GOT3 (cell line): Measurements from ENCODE around the gene ITPRIPL1.

Experiments used
- DNase-seq: peaks from one replicate; lab custom pipeline; 2025; ENCODE audit warnings: mixed read lengths; lab: John Stamatoyannopoulos, UW

The ITPRIPL1 gene

GRCh38 chr2:96359310-96359709, 34.2 kb downstream of the ITPRIPL1 start:
- DNase-seq, result no peak

- DNase-seq, result no peak
Observed at GRCh38 chr2:96359866-96360265, 34.7 kb downstream of the ITPRIPL1 start.

GRCh38 chr2:96361751-96362150, 36.6 kb downstream of the ITPRIPL1 start:
- no peak for DNase-seq

- DNase-seq, result no peak
Observed at GRCh38 chr2:96369186-96369585, 44.1 kb downstream of the ITPRIPL1 start.

GRCh38 chr2:96374211-96374951, 49.3 kb downstream of the ITPRIPL1 start:
- DNase-seq, result no peak
